ENCODE measurements around the gene MAEA. TPM values are rescaled to one million over a fixed set of nuclear protein-coding genes. Genes with fewer than 3 reads are reported as not detected.

The MAEA gene
- total and polyA plus RNA-seq, 9 of the 15 experiments (the other 6 are each of a cell fraction or from before 2014, with no cell fraction given), result 2.1 to 86.5 (median 45.0) TPM

DNA sequence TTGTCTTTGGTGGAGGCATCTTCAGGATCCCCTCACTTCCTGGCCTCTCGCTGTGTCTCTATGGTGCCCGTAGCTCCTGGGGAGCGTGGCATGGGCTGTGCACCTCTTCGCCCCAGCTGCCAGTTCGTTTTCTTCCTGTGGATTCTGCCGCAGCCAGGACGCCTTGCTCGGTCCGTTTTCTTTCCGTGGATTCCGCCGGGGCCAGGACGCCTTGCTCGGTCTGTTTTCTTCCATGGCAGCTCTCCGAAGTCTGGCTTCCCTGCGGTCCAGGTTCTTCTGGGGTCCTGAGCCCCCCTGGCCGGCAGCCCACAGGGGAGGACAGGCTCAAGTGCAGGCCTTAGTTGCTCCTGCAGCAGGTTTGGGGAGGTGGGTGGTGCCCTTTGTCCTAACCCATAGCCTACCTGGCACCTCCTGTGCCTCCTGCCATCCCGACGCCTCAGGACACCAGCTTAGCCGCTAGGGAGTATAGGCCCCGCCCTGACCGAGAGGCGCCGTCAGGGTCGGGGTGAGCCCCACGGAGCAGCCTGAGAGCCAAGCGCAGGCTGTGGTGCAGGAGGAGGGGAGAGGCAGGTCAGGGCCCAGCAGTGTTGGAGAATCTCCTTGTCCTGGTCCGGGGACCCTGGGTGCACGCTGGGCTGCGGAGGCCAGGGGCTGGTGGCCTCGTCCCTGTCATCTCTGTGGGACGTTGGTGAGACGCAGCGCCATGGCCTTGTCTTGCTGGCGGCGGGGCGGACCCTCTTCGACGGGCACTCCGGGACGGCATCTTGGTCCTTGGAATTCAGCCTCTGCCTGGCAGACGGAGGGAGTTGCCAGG lies 84.4 kb downstream of the MAEA start (continued):
- TF ChIP-seq, protein P1, sequence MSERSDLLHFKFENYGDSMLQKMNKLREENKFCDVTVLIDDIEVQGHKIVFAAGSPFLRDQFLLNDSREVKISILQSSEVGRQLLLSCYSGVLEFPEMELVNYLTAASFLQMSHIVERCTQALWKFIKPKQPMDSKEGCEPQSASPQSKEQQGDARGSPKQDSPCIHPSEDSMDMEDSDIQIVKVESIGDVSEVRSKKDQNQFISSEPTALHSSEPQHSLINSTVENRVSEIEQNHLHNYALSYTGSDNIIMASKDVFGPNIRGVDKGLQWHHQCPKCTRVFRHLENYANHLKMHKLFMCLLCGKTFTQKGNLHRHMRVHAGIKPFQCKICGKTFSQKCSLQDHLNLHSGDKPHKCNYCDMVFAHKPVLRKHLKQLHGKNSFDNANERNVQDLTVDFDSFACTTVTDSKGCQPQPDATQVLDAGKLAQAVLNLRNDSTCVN (CRISPR knock-in tag; IDR thresholded peaks at IDR 0.05), result no peak

DNA sequence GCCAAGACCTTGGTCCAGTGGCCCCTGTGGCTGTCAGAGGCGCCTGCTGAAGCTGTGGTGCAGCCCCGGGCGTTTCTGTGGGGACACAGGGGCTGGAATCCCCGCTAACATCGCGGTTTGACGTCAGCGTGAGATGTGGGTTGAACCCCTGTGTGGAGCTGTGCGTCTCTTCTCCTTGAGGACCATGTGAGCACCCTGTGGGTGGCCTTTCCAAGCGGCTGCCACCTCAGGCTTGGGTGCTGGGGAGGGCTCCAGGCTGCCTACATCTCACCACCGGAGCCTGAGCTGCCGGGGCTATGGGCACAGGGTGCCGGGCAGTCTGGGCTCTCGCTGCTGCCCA lies 85.0 kb downstream of the MAEA start:
- Histone ChIP-seq H3K9me3 (replicated peaks; ENCODE audit: control insufficient read depth, insufficient read depth, low read depth, low read length) (no peaks in the 10 kb centered on the region), H3K27ac (ENCODE audit: extremely low read depth, low read depth, low read length) (no peak overlapping the region), H3K79me2 (ENCODE audit: control insufficient read depth, insufficient read depth, low read length) (no peaks in the 10 kb centered on the region), H3K4me2 (ENCODE audit: insufficient read depth, low read length) (no peak overlapping the region), H3K27me3 (ENCODE audit: control insufficient read depth in 2 of 2, insufficient read depth in 2 of 2, low read length in 2 of 2) (no peaks in the 10 kb centered on the region), H3K4me1 (replicated peaks in 1 of 2; ENCODE audit: control insufficient read depth in 2 of 2, insufficient read depth in 2 of 2, low read length in 2 of 2) (peaks cover 0 to 21% of the 10 kb centered on the region in 2 experiments; a peak in 2 of 5 replicates), H3K36me3 (ENCODE audit: control insufficient read depth, insufficient read depth, low read length) (no peaks in the 10 kb centered on the region; the same call in 2 of the 3 replicates), H2AFZ (ENCODE audit: low read depth, low read length) (no peak overlapping the region), H3K9me1 (ENCODE audit: control insufficient read depth, insufficient read depth, low read length) (no peaks in the 10 kb centered on the region), H3K9ac (ENCODE audit: insufficient read depth in 1 of 2, low read depth in 2 of 2, low read length in 2 of 2) (no peak overlapping the region), H4K20me1 (replicated peaks; ENCODE audit: control insufficient read depth, insufficient read depth, low read length) (no peaks in the 10 kb centered on the region), H3K4me3 (no peak overlapping the region)
- no TSS peak for BruUV-seq (replicated peaks)
- DNase-seq (ENCODE audit: extremely low read depth in 1 of 4, low spot score in 3 of 4), result no peak
- no peak for TF ChIP-seq KLF6 (CRISPR knock-in tag; IDR thresholded peaks at IDR 0.05; ENCODE audit: borderline replicate concordance)
- no peak for TF ChIP-seq KLF1 (tag; IDR thresholded peaks at IDR 0.05)
- no peak for TF ChIP-seq RBM34 (IDR thresholded peaks at IDR 0.05; ENCODE audit: borderline replicate concordance, insufficient read depth, low read length)
- TF ChIP-seq MYC (IDR thresholded peaks at IDR 0.05; ENCODE audit: low read depth, low read length), result no peak
- no peak for TF ChIP-seq MYC (CRISPR knock-in tag; IDR thresholded peaks at IDR 0.05; ENCODE audit: borderline replicate concordance, low read depth)
- TF ChIP-seq HDAC3 (IDR thresholded peaks at IDR 0.05; ENCODE audit: borderline replicate concordance, partially characterized antibody), result no peak
- no peak for TF ChIP-seq ZNF197 (CRISPR knock-in tag; IDR thresholded peaks at IDR 0.05; ENCODE audit: low read depth)
- TF ChIP-seq ZBTB7A (IDR thresholded peaks at IDR 0.05; ENCODE audit: borderline replicate concordance, control insufficient read depth, low read depth, low read length), result no peak
- no peak for TF ChIP-seq ZNF184 (CRISPR knock-in tag; IDR thresholded peaks at IDR 0.05)
- TF ChIP-seq SREBF2 (CRISPR knock-in tag; IDR thresholded peaks at IDR 0.05), result no peak
- no peak for TF ChIP-seq GABPB2 (CRISPR knock-in tag; conservative IDR thresholded peaks at IDR 0.05)
- TF ChIP-seq TGIF2 (CRISPR knock-in tag; IDR thresholded peaks at IDR 0.05), result no peak
- intact Hi-C loops (cut with micrococcal nuclease) (no loop called here), in situ Hi-C loops (cut with MboI) (no loop called here)
- ATAC-seq, result no peak
- 65% methylated on average over 7 of the region's 14 CpGs for WGBS (ENCODE audit: insufficient coverage, low coverage, missing lambda C conversion rate)
- FAIRE-seq, result no peak
- POLR2A ChIA-PET, result no interaction called here
- CTCF ChIA-PET (ENCODE audit: low intra/inter-chr PET ratio), result no interaction called here
